A549 (cell line): Measurements from ENCODE around the gene SHROOM2. TPM values are rescaled to one million over a fixed set of nuclear protein-coding genes. Genes with fewer than 3 reads are reported as not detected.

Experiments
- ATAC-seq, 2 experiments: fragments of 200-7000 bp in 1 of 2; fragments of >200 bp in 1 of 2; cut with Nextera tagmentation in 1 of 2; cut with Tn5 transposase in 1 of 2; 3 replicates each; pipeline versions ENCODE4 v1.8.0 to v1.9.1; 2018 to 2020; ENCODE audit warnings: mild to moderate bottlenecking in 1 of 2, moderate library complexity in 1 of 2
- CTCF ChIA-PET: fragments of 300-600 bp; sonication (Branson Sonifier 250); formaldehyde crosslinking; extraction: SDS; loops from one replicate; lab custom pipeline; 2021; ENCODE audit warnings: antibody characterized with exemption, inconsistent platforms; lab: Yijun Ruan, JAX
- POLR2A ChIA-PET: fragments of 350-600 bp; formaldehyde crosslinking; extraction: SDS; loops from one replicate; lab custom pipeline; 2021; ENCODE audit warnings: antibody characterized with exemption, inconsistent platforms; lab: Yijun Ruan, JAX
- DNase-seq, 2 experiments: peaks; one replicate each; pipeline versions ENCODE4 v3.0.0 to v3.0.0-alpha.2; 2011 to 2016; ENCODE audit warnings: low read depth in 1 of 2, low spot score in 1 of 2
- FAIRE-seq: peaks from 2 replicates; lab custom pipeline; 2011; peaks lifted over from hg19 to GRCh38; lab: Jason Lieb, UNC
- H3K27ac ChIP-seq, 2 experiments: fragments of >200 bp; sonication (Bioruptor Twin); formaldehyde crosslinking; 3 replicates each; pipeline ENCODE4 v1.5.1; 2016 to 2017
- H3K4me1 ChIP-seq: fragments of >200 bp; sonication (Bioruptor Twin); formaldehyde crosslinking; 3 replicates; pipeline ENCODE4 v1.6.1; 2016
- H3K4me2 ChIP-seq: fragments of >200 bp; sonication (Bioruptor Twin); formaldehyde crosslinking; 3 replicates; pipeline ENCODE4 v1.6.1; 2016
- H3K4me3 ChIP-seq: fragments of >200 bp; sonication (Bioruptor Twin); formaldehyde crosslinking; 3 replicates; pipeline ENCODE4 v1.5.1; 2016
- H3K9me3 ChIP-seq: fragments of >200 bp; sonication (Bioruptor Twin); formaldehyde crosslinking; 3 replicates; pipeline ENCODE4 v1.6.1; 2016
- BHLHE40 ChIP-seq: IDR thresholded peaks from 2 replicates; pipeline ENCODE4 v1.6.1; 2012; ENCODE audit warnings: low read depth, low read length, inconsistent platforms
- EP300 ChIP-seq, 2 experiments: fragments of >200 bp; sonication (Bioruptor Twin); formaldehyde crosslinking; IDR thresholded peaks; 2 replicates in 1 of 2; 3 replicates in 1 of 2; pipeline ENCODE4 v1.6.1; 2016 to 2017
- FOSB ChIP-seq: fragments of 250-450 bp; sonication (Bioruptor Pico); IDR thresholded peaks from 2 replicates; pipeline ENCODE4 v1.5.0; 2020; ENCODE audit warnings: mild to moderate bottlenecking, moderate library complexity
- FOSL2 ChIP-seq, 2 experiments: fragments of 450-650 bp in 1 of 2; fragments of >200 bp in 1 of 2; sonication (Bioruptor Twin) in 1 of 2; formaldehyde crosslinking; IDR thresholded peaks; 2 replicates each; pipeline versions ENCODE4 v1.5.0 to v1.6.1; 2016 to 2020; ENCODE audit warnings: mild to moderate bottlenecking in 1 of 2, moderate library complexity in 1 of 2
- HEYL ChIP-seq: fragments of 250-450 bp; sonication (Bioruptor Pico); IDR thresholded peaks from 2 replicates; pipeline ENCODE4 v1.8.0; 2021; ENCODE audit warnings: mild to moderate bottlenecking, moderate library complexity
- HOXB13 ChIP-seq: fragments of 250-450 bp; sonication (Bioruptor Pico); IDR thresholded peaks from 2 replicates; pipeline ENCODE4 v1.5.0; 2020; ENCODE audit warnings: low read depth, mild to moderate bottlenecking, moderate library complexity
- HOXB5 ChIP-seq: fragments of 250-450 bp; sonication (Bioruptor Pico); IDR thresholded peaks from 2 replicates; pipeline ENCODE4 v1.5.0; 2020; ENCODE audit warnings: mild to moderate bottlenecking, moderate library complexity
- JUNB ChIP-seq: fragments of >200 bp; sonication (Bioruptor Twin); formaldehyde crosslinking; IDR thresholded peaks from 2 replicates; pipeline ENCODE4 v1.6.1; 2016
- KDM1A ChIP-seq: fragments of 200-600 bp; sonication (generic); IDR thresholded peaks from 2 replicates; pipeline ENCODE4 v1.6.1; 2016; ENCODE audit warnings: low read depth, mild to moderate bottlenecking
- KDM5A ChIP-seq: fragments of 200-600 bp; sonication (generic); IDR thresholded peaks from 2 replicates; pipeline ENCODE4 v1.6.1; 2016; ENCODE audit warnings: antibody characterized with exemption, mild to moderate bottlenecking
- MAFK ChIP-seq: fragments of 450-650 bp; IDR thresholded peaks from 2 replicates; pipeline ENCODE4 v1.6.1; 2014; ENCODE audit not compliant: partially characterized antibody
- PHF8 ChIP-seq: fragments of 200-600 bp; sonication (generic); IDR thresholded peaks from 2 replicates; pipeline ENCODE4 v1.6.1; 2016; ENCODE audit warnings: low read depth, mild to moderate bottlenecking, antibody characterized with exemption, moderate library complexity, borderline replicate concordance
- POLR2AphosphoS2 ChIP-seq: conservative IDR thresholded peaks from 2 replicates; pipeline ENCODE4 v1.6.1; 2012; ENCODE audit warnings: low read length, improper control_type of control experiment, inconsistent platforms
- RAD21 ChIP-seq, 2 experiments: fragments of >200 bp in 1 of 2; sonication (Bioruptor Twin) in 1 of 2; formaldehyde crosslinking in 1 of 2; IDR thresholded peaks in 1 of 2; conservative IDR thresholded peaks in 1 of 2; 2 replicates in 1 of 2; 3 replicates in 1 of 2; pipeline ENCODE4 v1.6.1; 2012 to 2018; ENCODE audit warnings: inconsistent platforms in 1 of 2
- RARB ChIP-seq: fragments of 250-450 bp; sonication (Bioruptor Pico); IDR thresholded peaks from 2 replicates; pipeline ENCODE4 v1.8.0; 2021; ENCODE audit warnings: mild to moderate bottlenecking, moderate library complexity
- RCOR1 ChIP-seq: fragments of 150-350 bp; IDR thresholded peaks from 2 replicates; pipeline ENCODE4 v1.6.1; 2014; ENCODE audit warnings: antibody characterized with exemption, low read length, low read depth
- RFX5 ChIP-seq: fragments of 450-650 bp; IDR thresholded peaks from 2 replicates; pipeline ENCODE4 v1.7.1; 2014; ENCODE audit warnings: antibody characterized with exemption, mild to moderate bottlenecking, moderate library complexity
- RNF2 ChIP-seq: fragments of 200-600 bp; sonication (generic); IDR thresholded peaks from 2 replicates; pipeline ENCODE4 v1.6.1; 2016; ENCODE audit warnings: low read depth, mild to moderate bottlenecking, antibody characterized with exemption, moderate library complexity, borderline replicate concordance
- SMC3 ChIP-seq: fragments of >200 bp; sonication (Bioruptor Twin); formaldehyde crosslinking; IDR thresholded peaks from 3 replicates; pipeline ENCODE4 v1.6.1; 2018; ENCODE audit warnings: inconsistent platforms
- SREBF2 ChIP-seq: fragments of 450-650 bp; IDR thresholded peaks from 2 replicates; pipeline ENCODE4 v1.6.1; 2014; ENCODE audit warnings: mild to moderate bottlenecking, moderate library complexity
- TFCP2L1 ChIP-seq: fragments of 250-450 bp; sonication (Bioruptor Pico); IDR thresholded peaks from 2 replicates; pipeline ENCODE4 v1.5.0; 2021; ENCODE audit warnings: mild to moderate bottlenecking
- TP53 ChIP-seq: fragments of 250-450 bp; sonication (Bioruptor Pico); IDR thresholded peaks from 2 replicates; pipeline ENCODE4 v1.5.0; 2021; ENCODE audit warnings: mild to moderate bottlenecking, moderate library complexity
- ZNF302 ChIP-seq: fragments of 250-450 bp; sonication (Bioruptor Pico); IDR thresholded peaks from 2 replicates; pipeline ENCODE4 v1.9.0; 2021; ENCODE audit warnings: inconsistent platforms, mild to moderate bottlenecking, moderate library complexity
- WGBS: methylation state at CpG from one replicate; pipeline ENCODE4 v1.1.6; 2017; ENCODE audit errors: missing lambda C conversion rate; 5-methylcytosine and 5-hydroxymethylcytosine counted together
- polyA plus RNA-seq, 4 experiments: library from polyadenylated mRNA; depleted of rRNA in 3 of 4; stranded (reverse); fragments of >200 nt; fragmentation: RNase III in 1 of 4; extraction: RNeasy Plus Mini Kit Qiagen cat#74134 plus additional on column Dnase treatment in 1 of 4; gene quantifications; 2 replicates in 3 of 4; 3 replicates in 1 of 4; pipeline ENCODE4 v1.2.3, GENCODE V29; 2011 to 2017
- TF ChIP-seq, protein P1 (sequence below): fragments of >200 bp; sonication (Bioruptor Twin); formaldehyde crosslinking; IDR thresholded peaks from 3 replicates; pipeline ENCODE4 v1.5.1; 2016
- TF ChIP-seq, protein P2 (sequence below): fragments of 150-350 bp; IDR thresholded peaks from 2 replicates; pipeline ENCODE4 v1.6.1; 2014; ENCODE audit warnings: low read depth, mild to moderate bottlenecking, low read length
- TF ChIP-seq, protein P3 (sequence below): fragments of 450-650 bp; IDR thresholded peaks from 2 replicates; pipeline ENCODE4 v1.6.1; 2014; ENCODE audit warnings: antibody characterized with exemption
- TF ChIP-seq, protein P4 (sequence below): fragments of 250-450 bp; sonication (Bioruptor Pico); IDR thresholded peaks from 2 replicates; pipeline ENCODE4 v1.5.0; 2021; ENCODE audit warnings: mild to moderate bottlenecking, moderate library complexity, borderline replicate concordance

SHROOM2 gene
- polyA plus RNA-seq, 2 of the 4 experiments (the other 2 are of a cell fraction): 0.12 to 0.27 TPM

DNA sequence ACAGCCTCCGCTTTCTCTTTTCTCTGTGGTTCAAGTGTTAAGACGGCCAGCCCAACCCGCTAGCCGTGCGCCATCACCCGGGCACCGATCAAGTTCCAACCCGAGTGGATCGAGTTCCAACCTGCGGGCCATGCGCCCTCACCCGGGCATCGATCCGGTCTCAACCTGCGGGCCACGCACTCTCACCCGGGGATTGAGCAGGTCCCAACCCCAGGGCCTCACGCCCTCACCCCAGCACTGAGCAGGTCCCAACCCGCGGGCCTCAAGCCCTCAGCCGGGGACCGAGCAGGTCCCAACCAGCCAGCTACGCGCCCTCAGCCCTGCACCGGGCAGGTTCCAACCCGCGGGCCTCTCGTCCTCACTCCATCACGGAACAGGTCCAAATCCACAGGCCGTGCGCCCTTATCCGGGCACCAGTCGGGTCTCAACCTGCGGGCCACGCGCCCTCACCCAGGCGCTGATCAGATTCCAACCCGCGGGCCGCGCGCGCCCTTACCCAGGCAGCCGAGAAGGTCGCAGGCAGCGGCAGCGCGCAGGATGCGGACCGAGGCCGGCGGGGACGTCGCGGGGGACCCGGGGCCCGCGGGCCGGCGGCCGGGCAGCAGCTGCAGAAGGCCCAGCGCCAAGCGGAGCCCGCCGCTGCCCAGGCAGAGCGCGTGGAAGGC lies 21.0 kb upstream of the SHROOM2 start:
- no peak overlapping the region for H3K4me3 ChIP-seq
- H3K27ac ChIP-seq: no peak overlapping the region
- TF ChIP-seq FOSL2 (IDR thresholded peaks at IDR 0.05): no peak
- no peak for TF ChIP-seq FOSL2 (CRISPR knock-in tag; IDR thresholded peaks at IDR 0.05)
- TF ChIP-seq KDM5A: no peak
- TF ChIP-seq KDM1A: no peak
- TF ChIP-seq BHLHE40: no peak
- TF ChIP-seq, protein P1, sequence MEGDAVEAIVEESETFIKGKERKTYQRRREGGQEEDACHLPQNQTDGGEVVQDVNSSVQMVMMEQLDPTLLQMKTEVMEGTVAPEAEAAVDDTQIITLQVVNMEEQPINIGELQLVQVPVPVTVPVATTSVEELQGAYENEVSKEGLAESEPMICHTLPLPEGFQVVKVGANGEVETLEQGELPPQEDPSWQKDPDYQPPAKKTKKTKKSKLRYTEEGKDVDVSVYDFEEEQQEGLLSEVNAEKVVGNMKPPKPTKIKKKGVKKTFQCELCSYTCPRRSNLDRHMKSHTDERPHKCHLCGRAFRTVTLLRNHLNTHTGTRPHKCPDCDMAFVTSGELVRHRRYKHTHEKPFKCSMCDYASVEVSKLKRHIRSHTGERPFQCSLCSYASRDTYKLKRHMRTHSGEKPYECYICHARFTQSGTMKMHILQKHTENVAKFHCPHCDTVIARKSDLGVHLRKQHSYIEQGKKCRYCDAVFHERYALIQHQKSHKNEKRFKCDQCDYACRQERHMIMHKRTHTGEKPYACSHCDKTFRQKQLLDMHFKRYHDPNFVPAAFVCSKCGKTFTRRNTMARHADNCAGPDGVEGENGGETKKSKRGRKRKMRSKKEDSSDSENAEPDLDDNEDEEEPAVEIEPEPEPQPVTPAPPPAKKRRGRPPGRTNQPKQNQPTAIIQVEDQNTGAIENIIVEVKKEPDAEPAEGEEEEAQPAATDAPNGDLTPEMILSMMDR: no peak
- no peak for TF ChIP-seq EP300 (IDR thresholded peaks at IDR 0.05)
- no peak for TF ChIP-seq TFCP2L1 (CRISPR knock-in tag)
- TF ChIP-seq PHF8: no peak
- TF ChIP-seq RCOR1: no peak
- no peak for TF ChIP-seq FOSB
- TF ChIP-seq HOXB13 (CRISPR knock-in tag): no peak
- no peak for TF ChIP-seq SMC3
- no peak for TF ChIP-seq RFX5
- TF ChIP-seq ZNF302 (CRISPR knock-in tag): no peak
- TF ChIP-seq POLR2AphosphoS2: no peak
- TF ChIP-seq, protein P2, sequence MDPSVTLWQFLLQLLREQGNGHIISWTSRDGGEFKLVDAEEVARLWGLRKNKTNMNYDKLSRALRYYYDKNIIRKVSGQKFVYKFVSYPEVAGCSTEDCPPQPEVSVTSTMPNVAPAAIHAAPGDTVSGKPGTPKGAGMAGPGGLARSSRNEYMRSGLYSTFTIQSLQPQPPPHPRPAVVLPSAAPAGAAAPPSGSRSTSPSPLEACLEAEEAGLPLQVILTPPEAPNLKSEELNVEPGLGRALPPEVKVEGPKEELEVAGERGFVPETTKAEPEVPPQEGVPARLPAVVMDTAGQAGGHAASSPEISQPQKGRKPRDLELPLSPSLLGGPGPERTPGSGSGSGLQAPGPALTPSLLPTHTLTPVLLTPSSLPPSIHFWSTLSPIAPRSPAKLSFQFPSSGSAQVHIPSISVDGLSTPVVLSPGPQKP: no peak
- CTCF ChIA-PET: no interaction called here
- H3K9me3 ChIP-seq: no peaks in the 10 kb centered on the region
- no peak for DNase-seq
- WGBS: 86% methylated on average over 10 of the region's 67 CpGs
- POLR2A ChIA-PET: no interaction called here
- FAIRE-seq: no peak
- ATAC-seq: no peak
- H3K4me2 ChIP-seq: no peak overlapping the region
- H3K4me1 ChIP-seq: no peaks in the 10 kb centered on the region

DNA sequence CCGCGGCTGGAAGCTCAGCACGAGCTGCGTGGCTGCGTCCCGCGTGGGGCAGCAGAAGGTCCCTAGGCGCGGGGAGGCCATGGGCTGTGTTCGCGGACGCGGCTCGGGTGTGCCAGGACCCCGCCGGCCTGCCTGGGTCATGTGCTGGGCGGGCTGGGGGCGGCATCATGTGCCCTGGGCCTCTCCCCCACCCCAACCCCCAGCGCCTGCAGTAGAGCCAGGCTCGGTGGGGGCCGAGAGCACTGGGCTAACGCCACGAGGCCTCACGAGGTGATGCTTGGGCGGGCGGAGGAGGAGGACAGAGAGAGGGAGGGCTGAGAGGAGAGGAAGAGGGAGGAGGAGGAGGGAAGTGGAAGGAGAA lies 20.5 kb upstream of the SHROOM2 start, which contains the start of gene GPR143:
GPR143 (minus strand) TSS at position 111 of the 361 bp plus-strand sequence; CDS start at position 81, 30 bp downstream.
- POLR2A ChIA-PET: no interaction called here
- 69% methylated on average over 9 of the region's 26 CpGs for WGBS

DNA sequence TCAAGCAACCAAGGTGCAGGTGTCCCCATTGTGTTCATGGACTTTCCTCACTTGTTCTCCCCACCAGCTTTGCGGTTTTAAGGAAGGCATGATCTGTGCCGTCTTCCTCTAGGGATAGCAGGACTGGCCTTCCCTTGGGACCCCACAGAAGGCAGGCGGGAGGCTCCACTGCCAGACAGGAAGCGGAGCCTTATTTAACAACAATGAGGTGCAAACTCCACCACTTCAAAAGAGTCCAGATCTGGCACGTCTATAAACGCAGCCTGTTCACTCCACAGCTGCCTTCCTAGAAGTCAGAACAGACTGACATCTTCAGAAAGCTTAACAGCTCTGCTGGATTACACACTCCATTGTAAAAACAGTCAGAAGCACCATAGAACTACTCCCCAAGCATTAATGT lies 18.9 kb upstream of the SHROOM2 start:
- ChIA-PET POLR2A (no interaction called here), CTCF (no interaction called here)
- no peak overlapping the region for H3K27ac ChIP-seq
- WGBS: 70% methylated on average over 6 of the region's 6 CpGs
- H3K4me2 ChIP-seq: no peak overlapping the region
- no peak for DNase-seq
- no peak for TF ChIP-seq KDM1A
- TF ChIP-seq POLR2AphosphoS2: no peak
- no peak for TF ChIP-seq HOXB5 (CRISPR knock-in tag)
- TF ChIP-seq, protein P3, sequence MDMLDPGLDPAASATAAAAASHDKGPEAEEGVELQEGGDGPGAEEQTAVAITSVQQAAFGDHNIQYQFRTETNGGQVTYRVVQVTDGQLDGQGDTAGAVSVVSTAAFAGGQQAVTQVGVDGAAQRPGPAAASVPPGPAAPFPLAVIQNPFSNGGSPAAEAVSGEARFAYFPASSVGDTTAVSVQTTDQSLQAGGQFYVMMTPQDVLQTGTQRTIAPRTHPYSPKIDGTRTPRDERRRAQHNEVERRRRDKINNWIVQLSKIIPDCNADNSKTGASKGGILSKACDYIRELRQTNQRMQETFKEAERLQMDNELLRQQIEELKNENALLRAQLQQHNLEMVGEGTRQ: no peak
- TF ChIP-seq KDM5A: no peak
- TF ChIP-seq JUNB: no peak
- TF ChIP-seq EP300 (IDR thresholded peaks at IDR 0.05): no peak
- TF ChIP-seq RARB: no peak
- TF ChIP-seq TFCP2L1 (CRISPR knock-in tag): no peak
- TF ChIP-seq HEYL: no peak
- TF ChIP-seq MAFK: no peak
- no peak for TF ChIP-seq ZNF302 (CRISPR knock-in tag)
- TF ChIP-seq SREBF2: no peak
- H3K9me3 ChIP-seq: no peaks in the 10 kb centered on the region
- no peaks in the 10 kb centered on the region for H3K4me1 ChIP-seq
- FAIRE-seq: no peak
- no peak for ATAC-seq
- H3K4me3 ChIP-seq: no peak overlapping the region

More for the DNA sequence above, 20.5 kb upstream of the SHROOM2 start, which contains the start of gene GPR143:
- FAIRE-seq (no peak), DNase-seq (no peak), ATAC-seq (no peak)
- Histone ChIP-seq H3K4me2 (no peak within 1 kb of the TSS), H3K9me3 (no peaks in the 10 kb centered on the region), H3K4me1 (no peaks in the 10 kb centered on the region), H3K4me3 (no peak within 1 kb of the TSS), H3K27ac (no peak within 1 kb of the TSS)
- CTCF ChIA-PET: no interaction called here
- TF ChIP-seq, protein P4, sequence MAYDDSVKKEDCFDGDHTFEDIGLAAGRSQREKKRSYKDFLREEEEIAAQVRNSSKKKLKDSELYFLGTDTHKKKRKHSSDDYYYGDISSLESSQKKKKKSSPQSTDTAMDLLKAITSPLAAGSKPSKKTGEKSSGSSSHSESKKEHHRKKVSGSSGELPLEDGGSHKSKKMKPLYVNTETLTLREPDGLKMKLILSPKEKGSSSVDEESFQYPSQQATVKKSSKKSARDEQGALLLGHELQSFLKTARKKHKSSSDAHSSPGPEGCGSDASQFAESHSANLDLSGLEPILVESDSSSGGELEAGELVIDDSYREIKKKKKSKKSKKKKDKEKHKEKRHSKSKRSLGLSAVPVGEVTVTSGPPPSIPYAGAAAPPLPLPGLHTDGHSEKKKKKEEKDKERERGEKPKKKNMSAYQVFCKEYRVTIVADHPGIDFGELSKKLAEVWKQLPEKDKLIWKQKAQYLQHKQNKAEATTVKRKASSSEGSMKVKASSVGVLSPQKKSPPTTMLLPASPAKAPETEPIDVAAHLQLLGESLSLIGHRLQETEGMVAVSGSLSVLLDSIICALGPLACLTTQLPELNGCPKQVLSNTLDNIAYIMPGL: no peak
- TF ChIP-seq RNF2 (no peak), RAD21 (conservative IDR thresholded peaks at IDR 0.05 in 1 of 2, IDR thresholded peaks at IDR 0.05 in 1 of 2) (no peak), TP53 (no peak)
